T follicular helper cell (primary cell): ENCODE measurements around the gene BCL2L13.
"Not testable (repeated sequence)": the region's sequence is repeated elsewhere in the genome, so short reads cannot be mapped to it uniquely, and the experiment has no call there.

Experiments
- DNase-seq: peaks from one replicate; pipeline ENCODE4 v3.0.0-alpha.2; 2020; ENCODE audit warnings: low read depth

The BCL2L13 gene

DNA sequence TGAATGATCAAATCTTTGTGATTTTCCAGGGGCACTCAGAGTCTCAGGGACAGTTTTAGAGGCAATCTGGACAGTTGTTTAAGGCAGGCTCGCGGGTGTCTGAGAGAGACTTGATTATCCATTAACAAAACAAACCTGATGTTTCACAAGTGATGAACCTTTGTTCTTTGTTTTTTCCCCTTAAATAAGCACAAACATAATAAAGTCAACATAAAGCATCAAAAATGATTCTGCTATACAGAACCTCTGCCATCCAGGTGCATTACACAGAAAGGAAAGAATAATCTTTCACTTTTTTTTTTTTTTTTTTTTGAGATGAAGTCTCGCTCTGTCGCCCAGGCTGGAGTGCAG lies 122.6 kb downstream of the BCL2L13 start:
- no peak for DNase-seq

DNA sequence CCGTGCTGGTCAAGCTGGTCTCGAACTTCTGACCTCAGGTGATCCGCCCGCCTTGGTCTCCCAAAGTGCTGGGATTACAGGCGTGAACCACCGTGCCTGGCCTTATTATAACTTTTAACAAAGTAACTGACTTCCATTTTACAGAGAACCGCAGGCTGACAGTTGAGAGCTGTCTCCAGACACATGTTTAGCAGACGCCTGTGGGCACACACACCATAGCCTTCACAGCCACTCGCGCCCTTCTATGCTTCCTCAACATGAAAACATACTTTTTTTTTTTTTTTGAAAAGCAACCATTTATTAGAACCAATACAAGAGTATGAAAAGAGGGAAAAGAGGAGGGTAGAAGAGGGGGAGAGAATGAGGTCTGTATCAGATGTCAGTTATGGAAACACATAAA lies 124.9 kb downstream of the BCL2L13 start:
- DNase-seq: not testable (repeated sequence)

DNA sequence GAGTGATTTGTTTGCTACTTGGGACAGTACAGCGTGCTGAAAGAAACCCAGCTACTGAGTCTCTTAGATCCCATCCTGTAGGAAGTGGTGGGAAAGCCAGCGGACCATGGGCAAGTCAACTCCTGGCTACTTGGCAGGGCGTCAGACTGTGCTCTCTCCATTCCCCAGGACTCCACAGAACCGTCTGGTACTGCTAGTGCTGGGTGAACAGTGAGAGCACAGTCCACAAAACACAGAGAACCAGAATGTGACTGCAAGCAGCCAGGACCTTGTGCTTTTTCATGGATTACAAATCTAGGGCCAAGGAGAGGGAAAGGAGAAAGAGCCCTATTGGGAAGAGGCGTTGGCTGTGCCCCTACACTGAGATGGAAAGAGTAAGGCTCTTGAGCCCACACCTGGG lies 125.5 kb downstream of the BCL2L13 start:
- DNase-seq: no peak

DNA sequence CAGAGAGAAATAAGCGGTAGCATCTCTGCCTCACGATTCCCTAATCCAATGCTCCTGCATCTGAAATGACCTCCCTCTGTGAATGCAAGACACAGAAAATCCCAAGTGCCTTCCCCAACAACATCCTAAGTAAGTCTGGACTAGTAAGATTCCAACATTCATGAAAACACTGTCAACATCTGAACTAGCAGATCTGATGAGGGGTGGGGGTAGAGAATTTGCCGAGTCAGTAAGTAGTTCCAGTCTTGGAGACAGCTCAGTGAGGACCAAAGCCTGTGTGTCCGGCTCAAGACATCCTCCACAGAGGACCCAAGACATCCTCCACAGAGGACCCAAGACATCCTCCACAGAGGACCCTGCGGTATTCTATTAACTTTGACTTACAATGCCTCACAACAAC lies 126.3 kb downstream of the BCL2L13 start:
- DNase-seq: not testable (repeated sequence)

DNA sequence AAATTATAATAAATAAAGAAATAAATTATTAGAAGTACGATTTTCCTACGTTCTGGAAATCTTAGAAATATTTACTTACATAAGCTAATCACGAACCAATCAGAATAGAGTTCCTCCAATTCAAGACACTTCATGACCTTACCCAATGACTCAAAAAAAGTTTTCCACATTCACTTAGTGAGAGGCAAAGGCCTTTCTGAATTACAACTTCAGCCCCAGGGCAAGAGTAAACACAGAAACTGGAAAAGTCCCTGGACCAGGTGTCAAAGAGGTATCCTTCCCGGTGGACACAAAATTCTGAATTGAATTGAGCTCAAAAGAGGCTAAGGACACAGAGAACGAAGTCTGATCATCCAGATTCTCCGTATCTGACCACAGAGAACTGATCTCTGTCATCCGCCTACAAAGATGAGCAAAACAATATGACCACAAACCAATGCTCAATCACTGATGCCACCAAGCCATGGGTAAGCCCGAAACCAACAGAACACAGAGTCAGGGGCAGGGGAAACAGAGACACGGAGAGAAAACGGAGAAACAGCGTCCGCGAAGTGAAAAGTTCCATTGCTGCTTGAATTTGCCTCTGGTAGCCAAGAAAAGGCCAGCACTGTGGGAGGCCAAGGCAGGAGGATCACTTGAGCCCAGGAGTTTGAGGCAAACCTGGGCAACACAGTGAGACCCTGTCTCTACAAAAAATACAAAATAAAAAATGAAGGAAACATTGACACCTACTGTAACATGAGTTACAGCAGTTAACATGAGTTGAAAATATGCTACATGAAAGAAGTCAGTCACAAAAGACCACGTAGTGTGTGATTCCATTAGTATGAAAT lies 128.9 kb downstream of the BCL2L13 start:
- DNase-seq: no peak

DNA sequence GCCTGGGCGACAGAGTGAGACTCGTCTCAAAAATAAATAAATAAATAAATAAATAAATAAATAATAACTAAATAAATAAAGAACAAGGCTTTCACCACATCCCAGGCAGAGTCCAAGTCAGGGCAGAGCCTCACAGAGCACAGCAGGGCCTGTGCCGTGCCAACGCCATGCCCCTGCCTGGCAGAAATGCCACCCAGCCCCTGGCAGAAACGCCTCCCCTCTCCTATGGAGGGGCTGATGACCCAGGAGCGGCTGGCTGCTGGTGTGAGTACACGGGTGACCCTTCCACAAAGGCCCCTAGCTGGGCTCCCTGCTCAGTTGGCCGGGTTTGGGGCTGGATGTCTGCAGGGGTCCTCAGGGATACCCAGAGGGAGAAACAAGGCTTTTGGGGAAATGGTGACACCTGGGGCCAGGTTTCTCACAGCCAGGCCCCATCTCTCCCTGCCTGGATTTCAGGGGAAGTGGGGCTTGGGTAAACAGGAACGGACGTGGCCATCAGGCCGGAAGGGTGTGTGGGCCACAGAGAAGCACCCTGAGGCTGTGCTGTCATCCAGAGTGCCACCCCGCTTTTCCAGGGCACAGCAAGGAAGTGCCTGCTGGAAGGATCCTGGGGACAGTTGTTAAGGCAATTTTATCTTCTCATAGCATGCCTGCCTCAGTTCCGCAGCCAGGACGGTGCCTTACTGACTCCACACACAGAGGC lies 130.6 kb downstream of the BCL2L13 start:
- DNase-seq: no peak

DNA sequence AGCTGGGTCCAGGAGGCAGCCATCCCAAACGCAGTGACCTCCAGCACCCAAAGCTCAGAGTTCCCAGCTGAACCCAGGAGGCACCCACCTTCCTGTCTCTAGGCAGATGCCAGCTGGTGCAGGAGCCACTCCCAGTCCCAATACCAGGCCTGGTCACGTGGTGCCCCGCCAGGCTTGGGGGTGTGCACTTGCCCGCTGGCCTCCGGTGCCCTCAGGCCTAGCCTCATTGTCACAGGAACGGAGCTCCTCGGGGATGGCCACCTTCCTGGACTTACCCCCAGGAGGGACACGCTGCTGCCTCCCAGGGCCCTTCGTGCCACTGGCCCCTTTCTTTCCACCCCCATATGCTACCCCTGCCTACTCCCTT lies 131.1 kb downstream of the BCL2L13 start:
- DNase-seq: no peak

DNA sequence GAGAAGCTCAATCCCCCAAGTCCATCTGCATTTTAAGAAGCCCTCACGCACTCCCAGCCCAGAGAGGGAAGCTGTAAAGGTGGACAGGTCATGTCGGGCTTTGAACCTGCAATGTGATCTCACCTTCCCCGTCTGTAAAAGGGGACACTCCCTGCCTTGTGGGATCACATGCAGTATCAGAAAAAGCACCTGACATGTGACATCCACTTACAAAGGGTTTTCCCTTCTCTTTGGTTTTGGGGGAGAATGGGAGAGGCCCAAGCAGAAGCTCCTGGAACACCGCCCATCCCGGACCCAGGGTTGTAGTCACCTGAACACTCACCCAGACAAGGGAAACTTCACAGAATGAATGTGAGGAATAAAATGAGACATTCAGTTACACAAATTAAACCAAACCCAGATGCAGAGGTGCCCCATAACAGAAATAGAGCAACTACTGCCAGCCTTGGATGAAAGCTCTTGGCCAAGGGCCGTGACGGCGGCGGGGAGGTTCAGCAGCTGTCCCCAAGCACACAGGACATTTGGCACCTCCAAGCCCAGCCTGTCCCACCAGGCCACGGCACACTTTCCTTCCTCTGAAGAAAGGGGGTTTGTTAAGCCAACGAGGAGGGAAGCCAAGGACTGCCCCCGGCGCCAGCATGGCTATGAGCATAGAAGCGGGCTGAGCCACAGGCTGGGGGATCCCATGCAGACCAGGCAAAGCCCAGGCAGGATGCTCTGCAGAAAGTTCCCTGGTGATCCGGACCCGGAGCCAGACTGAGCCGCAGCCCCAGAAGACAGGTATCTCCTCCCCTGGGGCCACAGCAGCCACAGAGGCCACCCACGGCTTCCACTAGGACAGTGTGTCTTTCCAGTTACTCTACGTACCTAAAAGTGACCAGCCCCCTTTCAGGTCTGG lies 131.9 kb downstream of the BCL2L13 start:
- no peak for DNase-seq

DNA sequence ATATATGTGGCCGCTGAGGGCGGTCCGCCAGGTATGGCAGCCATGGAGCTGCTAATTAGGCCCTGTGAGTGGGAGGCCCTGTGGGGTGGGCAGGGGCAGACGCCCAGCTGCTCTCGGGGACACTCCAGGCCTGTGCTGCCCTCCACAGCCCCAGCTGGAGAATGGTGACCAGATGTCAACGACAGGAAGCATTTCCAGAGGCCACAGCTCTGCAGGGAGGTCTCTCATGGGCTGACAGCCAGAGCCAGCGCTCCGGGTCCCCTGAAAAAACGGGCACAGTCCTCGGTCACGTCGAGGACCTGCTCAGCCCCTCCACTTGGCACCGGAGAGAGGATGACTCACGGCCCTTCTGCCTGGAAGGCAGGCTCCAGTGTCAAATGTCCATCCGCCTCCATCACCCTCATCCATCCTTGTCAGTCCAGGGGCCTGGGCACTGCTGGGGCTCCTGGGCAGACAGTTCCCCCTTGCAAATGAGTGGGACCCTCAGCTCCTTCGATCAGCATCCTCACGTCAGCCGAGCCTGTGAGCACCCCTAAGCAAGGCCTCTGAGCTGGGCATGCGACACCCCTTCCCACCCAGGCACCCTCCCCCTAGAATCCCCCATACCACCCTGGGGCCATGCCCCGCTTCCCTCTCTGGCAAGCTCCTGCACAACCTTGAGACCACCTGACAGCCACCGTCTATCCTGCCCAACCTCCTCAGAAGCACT lies 133.8 kb downstream of the BCL2L13 start:
- no peak for DNase-seq

DNA sequence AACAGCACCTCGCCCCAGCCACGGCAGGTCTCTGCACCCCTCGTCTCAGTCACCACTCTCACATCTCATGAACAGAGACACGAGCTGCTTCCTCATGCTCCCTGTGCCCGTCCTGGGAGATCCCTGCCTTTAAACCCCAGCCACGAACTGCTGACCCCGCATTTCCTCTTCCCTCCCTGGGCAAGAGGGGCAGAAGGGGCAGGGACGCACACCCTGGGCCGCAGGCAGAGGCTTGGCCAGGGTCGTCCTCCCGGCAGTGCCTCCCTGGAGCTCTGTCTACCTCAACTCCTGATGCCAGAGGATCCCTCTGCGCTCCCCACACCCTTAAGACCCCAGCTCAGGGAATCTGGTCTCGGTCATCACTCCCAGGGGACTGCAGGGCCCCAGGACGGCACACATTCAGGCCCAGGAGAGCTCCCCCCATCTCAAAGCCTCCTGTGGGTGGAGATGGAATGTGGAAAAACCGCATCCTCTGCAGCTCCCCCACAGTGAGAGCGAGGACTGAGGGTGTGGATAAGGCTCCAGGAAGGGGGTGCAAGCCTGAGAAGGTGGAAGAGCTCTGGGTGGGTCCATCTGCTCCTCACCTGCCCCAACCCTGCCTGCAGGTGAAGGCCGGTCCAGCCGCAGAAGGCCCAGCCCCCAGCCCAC lies 134.5 kb downstream of the BCL2L13 start:
- no peak for DNase-seq

DNA sequence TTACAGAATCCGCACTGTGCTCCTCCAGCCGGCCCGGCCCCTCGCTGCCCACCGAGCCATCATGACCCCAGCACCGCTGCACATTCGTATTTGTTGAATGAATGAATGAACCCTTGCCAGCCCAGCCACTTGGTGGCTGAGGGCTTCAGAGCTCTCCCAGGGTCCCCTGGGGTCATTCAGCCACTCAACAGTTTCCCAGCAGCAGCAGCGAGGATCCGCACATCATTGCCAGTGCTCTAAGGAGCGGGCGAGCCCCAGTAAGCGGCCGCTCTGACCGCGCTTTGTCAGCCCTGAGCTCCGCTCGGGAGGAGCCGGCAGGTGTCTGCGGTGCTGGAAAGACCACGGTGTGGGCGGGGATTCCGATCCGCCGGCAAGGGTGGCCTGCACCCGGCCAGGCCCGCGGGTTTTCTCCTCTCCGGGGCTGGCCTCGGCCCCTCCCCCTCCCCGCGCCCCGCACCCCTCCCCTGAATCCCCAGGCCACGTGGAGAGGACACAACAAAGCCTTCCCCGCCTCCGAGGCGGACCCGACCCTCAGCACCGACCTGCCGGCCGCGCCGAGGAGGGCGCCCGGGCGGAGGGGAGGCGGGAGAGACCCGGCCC lies 135.1 kb downstream of the BCL2L13 start:
- peak; percentile 30 for DNase-seq

DNA sequence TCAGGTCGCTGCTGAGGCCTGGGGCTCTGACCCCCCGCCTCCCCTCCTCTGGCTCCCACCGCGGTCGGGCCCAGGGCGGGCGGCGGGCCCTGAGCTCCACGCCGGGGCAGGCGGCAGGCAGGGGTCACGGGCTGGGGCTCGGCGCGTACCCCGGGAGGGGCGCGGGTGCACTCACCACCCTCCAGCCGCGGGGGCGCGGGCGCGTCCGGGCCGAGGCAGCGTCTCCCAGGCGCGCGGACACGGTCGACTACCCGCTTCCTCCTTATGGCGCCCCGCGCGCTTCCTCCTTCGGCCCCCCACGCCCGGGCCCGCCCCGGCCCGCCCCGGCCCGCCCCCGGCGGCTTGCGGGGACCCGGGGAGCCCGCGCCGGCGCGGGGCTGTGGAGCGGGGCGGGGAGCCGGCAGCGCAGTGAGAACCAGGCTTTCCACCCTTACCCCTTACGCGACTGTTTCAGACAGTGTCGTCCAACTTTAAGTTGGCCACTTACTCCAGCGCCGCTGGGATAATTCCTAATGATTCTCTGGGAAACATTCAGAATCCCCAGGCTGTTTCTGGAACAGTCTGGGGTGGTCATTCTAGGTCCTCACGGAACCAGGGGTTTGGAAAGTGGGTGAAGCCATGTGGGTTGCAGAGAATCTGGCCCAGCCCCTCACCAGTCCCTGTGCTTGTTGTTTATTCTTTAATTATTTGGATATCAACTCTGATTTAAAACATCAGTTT lies 135.8 kb downstream of the BCL2L13 start, which contains the start of gene BID:
Gene BID (minus strand): TSS at position 264 of the 720 bp plus-strand sequence. CDS start 24,353 bp downstream, outside the sequence.
- DNase-seq: peak; percentile 24

DNA sequence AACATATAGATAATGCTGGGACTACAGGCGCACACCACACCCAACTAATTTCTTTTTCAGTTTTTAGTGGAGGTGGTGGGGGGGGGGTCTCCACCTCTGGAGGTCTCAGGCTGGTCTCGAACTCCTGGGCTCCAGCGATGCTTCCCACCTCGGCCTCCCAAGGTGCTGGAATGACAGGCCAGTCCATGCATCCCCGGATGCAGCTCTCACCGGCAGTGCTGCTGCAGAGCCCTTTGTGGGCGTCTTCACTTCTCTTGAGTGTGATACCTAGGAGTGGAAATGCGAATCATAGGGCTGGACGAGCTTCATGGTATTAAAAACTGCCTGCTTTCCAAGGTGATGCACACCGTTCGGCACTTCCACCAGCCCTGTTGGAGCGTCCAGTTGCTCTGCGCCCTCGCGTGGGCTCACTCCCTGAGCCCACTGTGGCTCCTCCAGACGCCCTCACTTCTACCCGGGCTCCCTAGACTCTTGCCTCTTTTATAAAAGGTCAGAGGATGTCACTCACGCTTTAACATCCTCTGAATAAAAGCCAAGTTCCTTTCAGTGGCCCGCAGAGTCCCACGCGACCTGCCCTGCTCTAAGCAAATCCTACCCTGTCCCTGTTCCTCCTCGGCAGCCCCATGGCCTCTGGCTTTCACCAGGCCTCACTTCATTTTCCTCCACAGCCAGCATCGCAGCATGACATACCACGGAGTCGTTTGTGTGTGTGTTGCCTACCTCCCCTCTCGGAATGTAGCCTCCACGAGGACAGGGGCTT lies 136.5 kb downstream of the BCL2L13 start:
- DNase-seq: no peak

DNA sequence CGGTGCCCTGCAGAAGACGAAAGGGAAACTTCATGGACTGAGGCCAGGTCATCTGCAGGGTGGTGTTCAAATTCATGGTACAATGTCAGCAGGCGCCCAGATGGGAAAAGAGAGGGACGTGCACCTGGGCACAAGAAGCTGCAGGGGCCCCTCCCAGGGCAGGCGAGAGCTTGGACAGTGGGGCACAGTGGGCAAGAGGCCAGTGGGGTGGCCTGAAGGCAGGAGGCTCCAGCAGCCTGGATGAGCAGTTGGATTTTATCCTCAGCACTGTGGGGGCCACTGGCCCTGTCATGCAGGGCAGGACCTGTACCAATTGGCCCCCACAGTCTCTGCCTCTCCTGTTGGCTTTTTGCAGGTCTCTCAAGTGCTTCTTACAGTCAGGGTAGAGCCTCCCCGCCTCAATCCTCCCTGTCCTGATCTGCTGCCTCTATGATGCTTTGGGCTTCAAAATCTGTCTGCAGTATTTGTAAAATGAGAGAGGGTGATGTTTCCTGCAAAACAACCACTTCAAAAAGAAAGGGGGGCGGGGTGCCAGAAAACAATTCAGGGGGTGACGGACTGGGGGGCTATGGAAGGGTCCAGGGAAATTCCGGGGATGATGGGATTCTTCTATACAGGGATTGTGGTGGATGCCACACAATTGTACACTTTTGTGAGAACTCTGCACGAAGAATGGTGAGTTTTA lies 137.4 kb downstream of the BCL2L13 start:
- DNase-seq: no peak

DNA sequence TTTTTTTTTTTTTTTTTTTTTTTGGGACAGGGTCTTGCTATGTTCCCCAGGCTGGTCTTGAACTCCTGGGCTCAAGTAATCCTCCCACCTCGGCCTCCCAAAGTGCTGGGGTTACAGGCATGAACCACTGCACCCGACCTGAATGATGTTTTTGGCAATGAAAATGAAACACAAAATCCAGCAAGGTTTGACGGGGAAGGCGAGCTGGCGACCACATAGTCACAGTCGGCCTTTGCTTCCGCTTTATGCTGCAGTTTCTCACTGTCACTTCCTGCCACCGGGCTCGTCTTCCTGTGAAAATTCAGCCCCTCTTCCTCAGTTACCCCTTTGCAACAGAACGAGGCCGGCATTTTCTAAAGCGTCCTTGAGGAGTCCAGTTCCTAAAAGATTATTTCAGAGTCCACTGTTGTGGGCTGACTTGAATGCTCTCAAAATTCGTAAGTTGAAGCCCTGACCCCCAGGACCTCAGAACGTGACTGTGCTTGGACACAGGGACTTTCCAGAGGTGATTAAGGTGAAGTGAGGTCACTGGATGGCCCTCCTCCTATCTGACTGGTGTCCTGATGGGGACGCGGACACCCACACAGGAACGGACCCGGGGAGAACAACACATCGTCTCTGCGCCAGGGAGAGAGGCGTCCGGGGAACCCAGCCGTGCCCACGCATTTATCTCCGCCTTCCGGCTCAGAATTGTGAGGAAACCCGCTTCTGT lies 138.6 kb downstream of the BCL2L13 start:
- DNase-seq: peak; percentile 44

DNA sequence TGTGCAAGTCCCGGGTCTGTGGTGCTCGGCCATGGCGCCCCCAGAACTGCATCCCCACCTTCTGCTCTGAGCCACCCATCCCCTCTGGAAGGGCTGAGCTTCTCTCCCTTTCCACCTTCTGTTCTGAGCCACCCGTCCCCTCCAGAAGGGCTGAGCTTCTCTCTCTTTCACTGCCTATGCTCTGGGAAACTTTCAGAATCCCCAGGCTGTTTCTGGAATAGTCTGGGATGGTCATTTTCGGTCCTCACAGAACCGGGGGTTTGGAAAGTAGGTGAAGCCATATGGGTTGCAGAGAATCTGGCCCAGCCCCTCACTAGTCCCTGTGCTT lies 139.1 kb downstream of the BCL2L13 start:
- no peak for DNase-seq

DNA sequence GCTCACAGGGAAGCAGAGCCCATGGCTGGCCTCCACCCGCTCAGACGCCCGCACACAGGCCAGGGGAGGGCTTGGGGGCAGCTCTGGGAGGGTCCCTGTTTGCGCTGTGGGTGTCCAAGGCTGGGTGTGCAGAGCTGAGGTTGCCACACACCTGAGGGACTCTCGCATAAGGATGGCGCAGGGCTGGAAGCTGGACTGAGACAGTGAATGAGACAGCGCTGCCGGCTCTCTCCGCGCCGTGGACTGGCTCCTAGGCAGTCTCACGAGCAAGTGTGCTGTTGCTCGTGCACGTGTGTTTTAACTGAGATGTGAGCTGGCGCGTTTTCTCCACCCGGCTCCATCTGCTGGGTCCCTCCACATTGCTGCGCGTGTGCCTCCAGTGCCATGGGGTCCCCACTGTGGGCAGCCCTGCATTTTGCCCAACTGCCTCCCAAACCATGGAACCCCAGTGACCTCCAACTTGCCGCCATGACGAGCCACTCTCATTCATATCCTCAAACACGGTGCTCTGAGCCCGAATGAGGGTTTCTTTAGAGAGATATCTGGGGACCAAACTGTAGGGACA lies 139.9 kb downstream of the BCL2L13 start:
- no peak for DNase-seq
